Suprapubic skin (tissue), 4 donors: Measurements from ENCODE around the gene ITIH1. TPM values are rescaled to one million over a fixed set of nuclear protein-coding genes. Genes with fewer than 3 reads are reported as not detected.
A peak's percentile ranks its signal among the peaks of the same experiment; 100 is the strongest.

Experiments
- DNase-seq, 2 donors: peaks; one replicate each; pipeline ENCODE4 v3.0.0-alpha.2; 2019; ENCODE audit warnings: low spot score in 2 of 2
- H3K27ac ChIP-seq: fragments of 200-600 bp; sonication (generic); one replicate; pipeline ENCODE4 v1.5.1; 2019
- H3K27me3 ChIP-seq: fragments of 200-600 bp; sonication (generic); one replicate; pipeline ENCODE4 v1.5.1; 2019
- H3K36me3 ChIP-seq: fragments of 200-600 bp; sonication (generic); one replicate; pipeline ENCODE4 v1.5.1; 2019
- H3K4me1 ChIP-seq: fragments of 200-600 bp; sonication (generic); one replicate; pipeline ENCODE4 v1.5.1; 2019
- H3K4me3 ChIP-seq: fragments of 200-600 bp; sonication (generic); one replicate; pipeline ENCODE4 v1.5.1; 2019; ENCODE audit warnings: mild to moderate bottlenecking
- H3K9me3 ChIP-seq: fragments of 200-600 bp; sonication (generic); one replicate; pipeline ENCODE4 v1.5.1; 2019
- CTCF ChIP-seq, 2 donors: fragments of 200-600 bp in 1 of 2; fragments of 450-650 bp in 1 of 2; sonication (generic) in 1 of 2; IDR thresholded peaks; one replicate each; pipeline ENCODE4 v1.5.1; 2016 to 2019; ENCODE audit warnings: antibody characterized with exemption in 2 of 2, mild to moderate bottlenecking in 1 of 2, moderate library complexity in 1 of 2
- EP300 ChIP-seq: sonication (generic); formaldehyde crosslinking; IDR thresholded peaks from one replicate; pipeline ENCODE4 v1.6.1; 2017; ENCODE audit warnings: antibody characterized with exemption
- POLR2A ChIP-seq, 2 donors: fragments of 450-650 bp; IDR thresholded peaks; one replicate each; pipeline ENCODE4 v1.6.1; 2017; ENCODE audit warnings: antibody characterized with exemption in 2 of 2, mild to moderate bottlenecking in 2 of 2, moderate library complexity in 2 of 2
- POLR2AphosphoS5 ChIP-seq, 3 donors: sonication (generic); formaldehyde crosslinking; IDR thresholded peaks; one replicate each; pipeline ENCODE4 v1.6.1; 2017; ENCODE audit warnings: antibody characterized with exemption in 3 of 3
- WGBS: methylation state at CpG from one replicate; pipeline ENCODE4 v1.1.5; 2018; 5-methylcytosine and 5-hydroxymethylcytosine counted together
- total RNA-seq, 4 donors: library from RNA; depleted of rRNA; stranded (reverse); fragments of >200 nt; gene quantifications; one replicate each; pipeline ENCODE4 v1.1.0, GENCODE V29; 2016

Gene ITIH1
- total RNA-seq, 4 donors from 2014 or later, result 1.5 TPM; not detected in 3

GRCh38 chr3:52777959-52778805 lies 783 bp downstream of the ITIH1 start:
- H3K4me3 ChIP-seq, result no peak overlapping the region
- 79% methylated on average over 16 of the region's 17 CpGs for WGBS
- H3K9me3 ChIP-seq, result no peaks in the 10 kb centered on the region
- no peaks in the 10 kb centered on the region for H3K4me1 ChIP-seq
- peaks cover 3% of the 10 kb centered on the region for H3K27me3 ChIP-seq
- no peak overlapping the region for H3K27ac ChIP-seq
- no peak for DNase-seq
- no peaks in the 10 kb centered on the region for H3K36me3 ChIP-seq
- no peak for TF ChIP-seq POLR2A (IDR thresholded peaks at IDR 0.05)

GRCh38 chr3:52779011-52779836 lies 1.8 kb downstream of the ITIH1 start:
- no peak for DNase-seq
- H3K27me3 ChIP-seq, result peaks cover 3% of the 10 kb centered on the region
- no peaks in the 10 kb centered on the region for H3K4me1 ChIP-seq
- no peaks in the 10 kb centered on the region for H3K9me3 ChIP-seq
- H3K36me3 ChIP-seq, result no peaks in the 10 kb centered on the region
- TF ChIP-seq POLR2AphosphoS5 (IDR thresholded peaks at IDR 0.05), result no peak
- H3K27ac ChIP-seq, result no peak overlapping the region
- no peak overlapping the region for H3K4me3 ChIP-seq
- WGBS, result 72% methylated on average over 10 of the region's 11 CpGs

- Histone ChIP-seq H3K4me1 (no peaks in the 10 kb centered on the region), H3K4me3 (no peak overlapping the region), H3K27ac (no peak overlapping the region), H3K36me3 (no peaks in the 10 kb centered on the region), H3K9me3 (no peaks in the 10 kb centered on the region), H3K27me3 (peaks cover 3% of the 10 kb centered on the region)
- TF ChIP-seq EP300 (no peak), POLR2A (IDR thresholded peaks at IDR 0.05) (no peak), POLR2AphosphoS5 (IDR thresholded peaks at IDR 0.05) (no peak), CTCF (IDR thresholded peaks at IDR 0.05) (no peak)
- no peak for DNase-seq
- WGBS, result 83% methylated on average over 8 of the region's 8 CpGs
These were observed 2.6 kb downstream of the ITIH1 start for GRCh38 chr3:52779837-52780585.

GRCh38 chr3:52781741-52782140 lies 4.3 kb downstream of the ITIH1 start:
- H3K36me3 ChIP-seq, result no peaks in the 10 kb centered on the region
- 74% methylated on average over 13 of the region's 13 CpGs for WGBS
- TF ChIP-seq POLR2A (IDR thresholded peaks at IDR 0.05), result no peak
- TF ChIP-seq POLR2AphosphoS5 (IDR thresholded peaks at IDR 0.05), result no peak
- no peak for TF ChIP-seq EP300
- TF ChIP-seq CTCF (IDR thresholded peaks at IDR 0.05), result no peak
- H3K4me3 ChIP-seq, result no peak overlapping the region
- H3K4me1 ChIP-seq, result no peaks in the 10 kb centered on the region
- no peaks in the 10 kb centered on the region for H3K9me3 ChIP-seq
- DNase-seq, result no peak
- no peak overlapping the region for H3K27ac ChIP-seq
- peaks cover 3% of the 10 kb centered on the region for H3K27me3 ChIP-seq

- Histone ChIP-seq H3K27me3 (peaks cover 3% of the 10 kb centered on the region), H3K4me3 (no peak overlapping the region), H3K4me1 (peaks cover 3% of the 10 kb centered on the region), H3K9me3 (no peaks in the 10 kb centered on the region), H3K27ac (no peak overlapping the region), H3K36me3 (no peaks in the 10 kb centered on the region)
- TF ChIP-seq POLR2A (IDR thresholded peaks at IDR 0.05) (no peak), CTCF (IDR thresholded peaks at IDR 0.05) (no peak), POLR2AphosphoS5 (IDR thresholded peaks at IDR 0.05) (no peak), EP300 (no peak)
- WGBS, result 71% methylated on average over 11 of the region's 12 CpGs
- peak in 1 of 2 donors; percentile 71 for DNase-seq
These were observed 5.2 kb downstream of the ITIH1 start for GRCh38 chr3:52782412-52783210.
